Esophagus (tissue), 2 donors: Measurements from ENCODE around the gene CPN1. TPM values are rescaled to one million over a fixed set of nuclear protein-coding genes. Genes with fewer than 3 reads are reported as not detected.

Experiments used
- H3K27ac ChIP-seq, 2 donors: one replicate each; pipeline ENCODE4 v1.5.1; 2013; ENCODE audit warnings: low read depth in 2 of 2, mild to moderate bottlenecking in 2 of 2, inconsistent platforms in 1 of 2, low read length in 1 of 2, moderate library complexity in 1 of 2
- H3K27me3 ChIP-seq, 2 donors: one replicate each; pipeline ENCODE4 v1.6.1; 2013; ENCODE audit warnings: low read length in 2 of 2, control low read depth in 1 of 2, mild to moderate bottlenecking in 1 of 2; ENCODE audit not compliant: insufficient read depth in 2 of 2, control insufficient read depth in 1 of 2
- H3K36me3 ChIP-seq, 2 donors: one replicate each; pipeline ENCODE4 v1.6.1; 2013; ENCODE audit warnings: low read length in 1 of 2; ENCODE audit not compliant: control insufficient read depth in 2 of 2, insufficient read depth in 2 of 2
- H3K4me1 ChIP-seq, 2 donors: one replicate each; pipeline ENCODE4 v1.6.1; 2013; ENCODE audit warnings: low read length in 1 of 2; ENCODE audit not compliant: control insufficient read depth in 2 of 2, insufficient read depth in 2 of 2
- H3K4me3 ChIP-seq, 2 donors: one replicate each; pipeline ENCODE4 v1.5.1; 2013; ENCODE audit warnings: low read length in 2 of 2, mild to moderate bottlenecking in 2 of 2, low read depth in 1 of 2, moderate library complexity in 1 of 2
- H3K9me3 ChIP-seq, 2 donors: one replicate each; pipeline ENCODE4 v1.6.1; 2013; ENCODE audit warnings: mild to moderate bottlenecking in 2 of 2, low read depth in 1 of 2, low read length in 1 of 2, moderate library complexity in 1 of 2; ENCODE audit not compliant: control insufficient read depth in 2 of 2, insufficient read depth in 1 of 2
- WGBS, 2 donors: extraction: QIAGEN DNeasy Blood & Tissue Kit; methylation state at CpG; one replicate each; pipeline ENCODE4 v1.1.7; 2013; 5-methylcytosine and 5-hydroxymethylcytosine counted together
- polyA plus RNA-seq, 2 donors: library from polyadenylated mRNA; stranded (reverse); fragments of 200-250 nt; gene quantifications; one replicate each; pipeline ENCODE4 v1.2.3, GENCODE V29; 2013
- donor health status: healthy with polysubstance abuse.
- donor health status: Bipolar disorder and iron deficiency.

CPN1 gene
- polyA plus RNA-seq, 2 donors, result not detected

- no peaks in the 10 kb centered on the region for H3K36me3 ChIP-seq
- H3K27ac ChIP-seq, result peak overlapping the region; percentile 15 to 26
- H3K9me3 ChIP-seq, result no peaks in the 10 kb centered on the region
- peaks cover 0 to 2% of the 10 kb centered on the region in 2 donors for H3K4me1 ChIP-seq
- H3K4me3 ChIP-seq, result no peak overlapping the region
- no peaks in the 10 kb centered on the region for H3K27me3 ChIP-seq
- 58 to 71% methylated on average over 5 of the region's 5 CpGs for WGBS, 2 donors
Measured at GRCh38 chr10:100037758-100038315, 43.8 kb downstream of the CPN1 start.

GRCh38 chr10:100036850-100037249 lies 44.8 kb downstream of the CPN1 start:
- Histone ChIP-seq H3K4me1 (peaks cover 0 to 2% of the 10 kb centered on the region in 2 donors), H3K9me3 (no peaks in the 10 kb centered on the region), H3K36me3 (no peaks in the 10 kb centered on the region), H3K4me3 (no peak overlapping the region), H3K27me3 (no peaks in the 10 kb centered on the region), H3K27ac (no peak overlapping the region)
- WGBS, 2 donors, result 71 to 83% methylated on average over 7 of the region's 7 CpGs

- Histone ChIP-seq H3K9me3 (no peaks in the 10 kb centered on the region), H3K4me1 (peaks cover 0 to 2% of the 10 kb centered on the region in 2 donors), H3K27me3 (no peaks in the 10 kb centered on the region), H3K36me3 (no peaks in the 10 kb centered on the region), H3K27ac (no peak overlapping the region), H3K4me3 (no peak overlapping the region)
- 70% methylated on average over 1 of the region's 1 CpG for WGBS, 2 donors
Measured at GRCh38 chr10:100033766-100034418, 47.8 kb downstream of the CPN1 start.

- Histone ChIP-seq H3K4me3 (no peak overlapping the region), H3K27me3 (no peaks in the 10 kb centered on the region), H3K4me1 (no peaks in the 10 kb centered on the region), H3K36me3 (no peaks in the 10 kb centered on the region), H3K27ac (no peak overlapping the region), H3K9me3 (peaks cover 0 to 2% of the 10 kb centered on the region in 2 donors)
- WGBS, 2 donors, result 87 to 90% methylated on average over 1 of the region's 1 CpG
Measured at GRCh38 chr10:100027416-100027815, 54.3 kb downstream of the CPN1 start.

GRCh38 chr10:100025576-100025975 lies 56.1 kb downstream of the CPN1 start:
- WGBS, 2 donors, result 66 to 82% methylated on average over 5 of the region's 5 CpGs
- H3K4me1 ChIP-seq, result no peaks in the 10 kb centered on the region
- H3K9me3 ChIP-seq, result peaks cover 0 to 2% of the 10 kb centered on the region in 2 donors
- H3K4me3 ChIP-seq, result no peak overlapping the region
- H3K27me3 ChIP-seq, result no peaks in the 10 kb centered on the region
- no peak overlapping the region for H3K27ac ChIP-seq
- H3K36me3 ChIP-seq, result no peaks in the 10 kb centered on the region

- H3K27me3 ChIP-seq, result no peaks in the 10 kb centered on the region
- H3K36me3 ChIP-seq, result no peaks in the 10 kb centered on the region
- H3K4me3 ChIP-seq, result no peak overlapping the region
- 79 to 83% methylated on average over 11 of the region's 11 CpGs for WGBS, 2 donors
- no peak overlapping the region for H3K27ac ChIP-seq
- peaks cover 0 to 2% of the 10 kb centered on the region in 2 donors for H3K9me3 ChIP-seq
- no peaks in the 10 kb centered on the region for H3K4me1 ChIP-seq
Measured at GRCh38 chr10:100024748-100025147, 56.9 kb downstream of the CPN1 start.

GRCh38 chr10:100022403-100022802 lies 59.3 kb downstream of the CPN1 start:
- 60 to 63% methylated on average over 2 of the region's 2 CpGs for WGBS, 2 donors
- Histone ChIP-seq H3K4me1 (no peaks in the 10 kb centered on the region), H3K36me3 (no peaks in the 10 kb centered on the region), H3K27ac (no peak overlapping the region), H3K4me3 (no peak overlapping the region), H3K27me3 (no peaks in the 10 kb centered on the region), H3K9me3 (no peaks in the 10 kb centered on the region)

- no peaks in the 10 kb centered on the region for H3K36me3 ChIP-seq
- H3K27ac ChIP-seq, result no peak overlapping the region
- 87 to 93% methylated on average over 1 of the region's 1 CpG for WGBS, 2 donors
- H3K9me3 ChIP-seq, result no peaks in the 10 kb centered on the region
- H3K27me3 ChIP-seq, result no peaks in the 10 kb centered on the region
- H3K4me3 ChIP-seq, result no peak overlapping the region
- H3K4me1 ChIP-seq, result no peaks in the 10 kb centered on the region
Measured at GRCh38 chr10:100021322-100021721, 60.3 kb downstream of the CPN1 start.

GRCh38 chr10:100020886-100021253 lies 60.8 kb downstream of the CPN1 start:
- no peaks in the 10 kb centered on the region for H3K27me3 ChIP-seq
- no peaks in the 10 kb centered on the region for H3K4me1 ChIP-seq
- H3K4me3 ChIP-seq, result no peak overlapping the region
- H3K9me3 ChIP-seq, result no peaks in the 10 kb centered on the region
- H3K27ac ChIP-seq, result no peak overlapping the region
- WGBS, 2 donors, result 64 to 82% methylated on average over 11 of the region's 11 CpGs
- H3K36me3 ChIP-seq, result no peaks in the 10 kb centered on the region
